Suprapubic skin (tissue), 4 donors: ENCODE measurements around the gene SNX12.

ENCODE experiments used
- CTCF ChIP-seq, 2 donors: fragments of 200-600 bp in 1 of 2; fragments of 450-650 bp in 1 of 2; sonication (generic) in 1 of 2; IDR thresholded peaks; one replicate each; pipeline ENCODE4 v1.5.1; 2016 to 2019; ENCODE audit warnings: antibody characterized with exemption in 2 of 2, mild to moderate bottlenecking in 1 of 2, moderate library complexity in 1 of 2
- EP300 ChIP-seq: sonication (generic); formaldehyde crosslinking; IDR thresholded peaks from one replicate; pipeline ENCODE4 v1.6.1; 2017; ENCODE audit warnings: antibody characterized with exemption
- POLR2A ChIP-seq, 2 donors: fragments of 450-650 bp; IDR thresholded peaks; one replicate each; pipeline ENCODE4 v1.6.1; 2017; ENCODE audit warnings: antibody characterized with exemption in 2 of 2, mild to moderate bottlenecking in 2 of 2, moderate library complexity in 2 of 2
- POLR2AphosphoS5 ChIP-seq, 3 donors: sonication (generic); formaldehyde crosslinking; IDR thresholded peaks; one replicate each; pipeline ENCODE4 v1.6.1; 2017; ENCODE audit warnings: antibody characterized with exemption in 3 of 3

GRCh38 chrX:71095981-71096759 lies 28.0 kb upstream of the SNX12 start:
- no peak for TF ChIP-seq CTCF (IDR thresholded peaks at IDR 0.05)
- no peak for TF ChIP-seq POLR2A (IDR thresholded peaks at IDR 0.05)
- no peak for TF ChIP-seq POLR2AphosphoS5 (IDR thresholded peaks at IDR 0.05)
- TF ChIP-seq EP300, result no peak
